HepG2 (cell line): Measurements from ENCODE around the gene PPEF2. TPM values are rescaled to one million over a fixed set of nuclear protein-coding genes. Genes with fewer than 3 reads are reported as not detected.

Experiments used
- ATAC-seq: fragments of 200-7000 bp; cut with Tn5 transposase; 3 replicates; pipeline ENCODE4 v1.9.1; 2020; ENCODE audit warnings: mild to moderate bottlenecking, moderate library complexity
- BruUV-seq: library from RNA; stranded (reverse); fragments of 400-500 nt; replicated peaks from 2 replicates; lab custom pipeline; 2021; lab: Mats Ljungman, UMichigan
- CTCF ChIA-PET: fragments of 300-600 bp; formaldehyde crosslinking; extraction: SDS; loops from one replicate; lab custom pipeline; 2021; ENCODE audit warnings: low total read pairs, inconsistent platforms, low intra/inter-chr PET ratio; lab: Yijun Ruan, JAX
- POLR2A ChIA-PET: fragments of 350-600 bp; sonication (Branson Sonifier 250); formaldehyde crosslinking; loops from one replicate; lab custom pipeline; 2020; ENCODE audit warnings: antibody characterized with exemption, inconsistent platforms; lab: Yijun Ruan, JAX
- DNase-seq: peaks from one replicate; pipeline ENCODE4 v3.0.0-alpha.2; 2015; ENCODE audit warnings: low spot score
- FAIRE-seq: peaks from 3 replicates; lab custom pipeline; 2011; peaks lifted over from hg19 to GRCh38; lab: Jason Lieb, UNC
- H2AFZ ChIP-seq: one replicate; pipeline ENCODE4 v1.6.1; 2011; ENCODE audit warnings: low read length, inconsistent platforms
- H3K27ac ChIP-seq: fragments of 300-600 bp; 3 replicates; pipeline ENCODE4 v1.8.0; 2011; ENCODE audit warnings: mixed run types, mild to moderate bottlenecking, mixed read lengths, low read length, inconsistent platforms; ENCODE audit not compliant: insufficient read depth; ENCODE audit errors: extremely low read length
- H3K27me3 ChIP-seq, 2 experiments: fragments of 200-600 bp in 1 of 2; 2 replicates in 1 of 2; 3 replicates in 1 of 2; pipeline versions ENCODE4 v1.6.0 to v1.8.0; 2011; ENCODE audit warnings: low read length in 2 of 2, mild to moderate bottlenecking in 2 of 2, moderate library complexity in 2 of 2, inconsistent platforms in 1 of 2; ENCODE audit not compliant: insufficient read depth in 2 of 2, control insufficient read depth in 1 of 2
- H3K36me3 ChIP-seq, 2 experiments: fragments of 200-600 bp in 1 of 2; replicated peaks in 1 of 2; 2 replicates in 1 of 2; 3 replicates in 1 of 2; pipeline versions ENCODE4 v1.5.1 to v1.8.0; 2011; ENCODE audit warnings: low read length in 2 of 2, inconsistent platforms in 1 of 2; ENCODE audit not compliant: insufficient read depth in 2 of 2, control insufficient read depth in 1 of 2
- H3K4me1 ChIP-seq: 2 replicates; pipeline ENCODE4 v1.5.1; 2012; ENCODE audit warnings: low read length, inconsistent platforms; ENCODE audit not compliant: insufficient read depth
- H3K4me2 ChIP-seq: 2 replicates; pipeline ENCODE4 v1.6.0; 2011; ENCODE audit warnings: low read depth, low read length, inconsistent platforms
- H3K4me3 ChIP-seq, 3 experiments: fragments of 200-600 bp in 1 of 3; sonication (generic), shearing (Covaris generic) in 1 of 3; replicated peaks in 1 of 3; 2 replicates each; pipeline ENCODE4 v1.5.1; 2011 to 2016; ENCODE audit warnings: low read length in 3 of 3, inconsistent platforms in 2 of 3, low read depth in 2 of 3, mild to moderate bottlenecking in 2 of 3, control low read depth in 1 of 3, mixed read lengths in 1 of 3; ENCODE audit not compliant: insufficient read depth in 1 of 3
- H3K79me2 ChIP-seq: one replicate; pipeline ENCODE4 v1.6.1; 2011; ENCODE audit warnings: low read length, inconsistent platforms; ENCODE audit not compliant: insufficient read depth
- H3K9ac ChIP-seq: 2 replicates; pipeline ENCODE4 v1.6.0; 2011; ENCODE audit warnings: mild to moderate bottlenecking, low read depth, low read length, inconsistent platforms; ENCODE audit not compliant: insufficient read depth
- H3K9me3 ChIP-seq: 2 replicates; pipeline ENCODE4 v1.5.1; 2012; ENCODE audit warnings: mild to moderate bottlenecking, low read length
- H4K20me1 ChIP-seq: 2 replicates; pipeline ENCODE4 v1.6.0; 2011; ENCODE audit warnings: inconsistent platforms, mild to moderate bottlenecking, low read length, moderate library complexity; ENCODE audit not compliant: insufficient read depth
- ADNP ChIP-seq: sonication (generic); formaldehyde crosslinking; IDR thresholded peaks from 2 replicates; pipeline ENCODE4 v1.4.0; 2020; ENCODE audit warnings: missing genetic modification reagents
- GPN1 ChIP-seq: sonication (generic); formaldehyde crosslinking; IDR thresholded peaks from 2 replicates; pipeline ENCODE4 v1.5.1; 2020; ENCODE audit warnings: missing genetic modification reagents, borderline replicate concordance
- MTERF4 ChIP-seq: sonication (generic); formaldehyde crosslinking; IDR thresholded peaks from 2 replicates; pipeline ENCODE4 v1.8.0; 2023; ENCODE audit warnings: mild to moderate bottlenecking, missing genetic modification reagents
- STAG1 ChIP-seq: sonication (generic); formaldehyde crosslinking; IDR thresholded peaks from 2 replicates; pipeline ENCODE4 v1.4.0; 2020; ENCODE audit warnings: missing genetic modification reagents
- SYNCRIP ChIP-seq: fragments of 200-400 bp; formaldehyde crosslinking; IDR thresholded peaks from 2 replicates; pipeline ENCODE4 v1.6.1; 2018; ENCODE audit warnings: mild to moderate bottlenecking, low read depth, low read length; ENCODE audit not compliant: insufficient read depth
- TARDBP ChIP-seq: sonication (generic); formaldehyde crosslinking; IDR thresholded peaks from 2 replicates; pipeline ENCODE4 v1.8.0; 2022; ENCODE audit warnings: mild to moderate bottlenecking, missing genetic modification reagents
- TRIM24 ChIP-seq: sonication (generic); formaldehyde crosslinking; IDR thresholded peaks from 2 replicates; pipeline ENCODE4 v1.8.0; 2022; ENCODE audit warnings: mild to moderate bottlenecking, missing genetic modification reagents
- ZFAT ChIP-seq: sonication (generic); formaldehyde crosslinking; conservative IDR thresholded peaks from 2 replicates; pipeline ENCODE4 v1.8.1; 2023; ENCODE audit warnings: missing genetic modification reagents, inconsistent platforms
- ZFP90 ChIP-seq: sonication (generic); formaldehyde crosslinking; IDR thresholded peaks from 2 replicates; pipeline ENCODE4 v1.8.0; 2022; ENCODE audit warnings: missing genetic modification reagents, mild to moderate bottlenecking, inconsistent platforms, borderline replicate concordance
- ZNF225 ChIP-seq: sonication (generic); formaldehyde crosslinking; IDR thresholded peaks from 2 replicates; pipeline ENCODE4 v1.4.0; 2020; ENCODE audit warnings: mild to moderate bottlenecking, missing genetic modification reagents
- ZNF235 ChIP-seq: sonication (generic); formaldehyde crosslinking; IDR thresholded peaks from 2 replicates; pipeline ENCODE4 v1.8.1; 2023; ENCODE audit warnings: mild to moderate bottlenecking, missing genetic modification reagents, borderline replicate concordance
- ZNF543 ChIP-seq: sonication (generic); formaldehyde crosslinking; IDR thresholded peaks from 2 replicates; pipeline ENCODE4 v1.4.0; 2020; ENCODE audit warnings: mild to moderate bottlenecking, missing genetic modification reagents
- WGBS: methylation state at CpG from one replicate; pipeline ENCODE4 v1.1.6; 2017; ENCODE audit warnings: low lambda C conversion rate; 5-methylcytosine and 5-hydroxymethylcytosine counted together
- in situ Hi-C: cut with HindIII; loops from 2 replicates; pipeline ENCODE4 v1.10.0; 2017; ENCODE audit warnings: low pct_unique_long_range_greater_than_20kb; ENCODE audit not compliant: extremely low pct_ligation_motif_present
- intact Hi-C: fragments of 100-400 bp; cut with micrococcal nuclease; formaldehyde crosslinking; loops from one replicate; pipeline ENCODE4 v1.10.0; 2022; ENCODE audit not compliant: unreplicated experiment
- polyA plus RNA-seq, 8 experiments: library from polyadenylated mRNA; depleted of rRNA in 3 of 8; stranded (reverse) in 7 of 8; unstranded in 1 of 8; fragments of >200 nt; fragmentation: Illumina TruSeq in 4 of 8; extraction: Trizol in 4 of 8; gene quantifications; 2 replicates each; pipeline versions ENCODE4 v1.2.1 to v1.2.3, GENCODE V29; 2011 to 2016; ENCODE audit warnings: low read depth in 4 of 8, missing spikeins in 1 of 8, mixed read lengths in 1 of 8; ENCODE audit not compliant: insufficient read depth in 1 of 8
- total RNA-seq, 5 experiments: library from RNA; depleted of rRNA; stranded (reverse); fragments of >200 nt; fragmentation: Illumina TruSeq; extraction: Trizol; gene quantifications; 2 replicates each; pipeline ENCODE4 v1.2.3, GENCODE V29; 2016; ENCODE audit warnings: low read depth in 1 of 5
- TF ChIP-seq, protein P1 (sequence below): IDR thresholded peaks from 2 replicates; pipeline ENCODE4 v1.6.1; 2016; ENCODE audit warnings: low read depth, missing genetic modification reagents, missing compliant biosample characterization
- TF ChIP-seq, protein P2 (sequence below): fragments of 450-650 bp; IDR thresholded peaks from 2 replicates; pipeline ENCODE4 v1.6.1; 2017
- TF ChIP-seq, protein P3 (sequence below): sonication (generic); formaldehyde crosslinking; IDR thresholded peaks from 2 replicates; pipeline ENCODE4 v1.5.1; 2020; ENCODE audit warnings: mild to moderate bottlenecking, moderate library complexity, missing genetic modification reagents

Gene PPEF2
- total and polyA plus RNA-seq, 2 of the 13 experiments (the other 11 are each of a cell fraction or from before 2014, with no cell fraction given) = 0.01 TPM; not detected in 1

DNA sequence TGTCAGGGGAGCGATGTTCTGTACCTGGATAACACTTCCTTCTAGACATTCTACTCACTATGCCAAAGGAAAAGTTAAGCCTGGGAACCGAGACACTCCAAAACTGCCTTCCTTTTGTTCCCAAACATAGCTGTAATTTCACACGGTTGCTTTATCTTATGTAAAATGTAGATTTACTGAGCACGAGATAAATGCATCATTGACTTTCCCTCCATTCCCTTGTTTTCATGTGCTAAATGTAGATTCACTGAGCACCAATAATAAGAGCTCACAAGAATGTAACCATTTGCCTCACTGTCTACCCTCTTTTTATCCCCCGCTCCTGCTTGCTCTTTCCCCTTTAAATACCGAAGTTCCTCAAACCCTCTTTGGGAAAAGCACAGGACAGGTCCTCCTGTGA, 10.7 kb upstream of the PPEF2 start:
- Histone ChIP-seq H2AFZ (no peak overlapping the region), H3K36me3 (0 out of 5 replicates have a peak, but pooled peaks cover 0 to 3% of the 10 kb centered on the region in 2 experiments), H4K20me1 (no peaks in the 10 kb centered on the region), H3K9me3 (peaks cover 13% of the 10 kb centered on the region), H3K79me2 (no peaks in the 10 kb centered on the region), H3K27me3 (no peaks in the 10 kb centered on the region), H3K27ac (no peak overlapping the region), H3K4me1 (no peaks in the 10 kb centered on the region), H3K9ac (no peak overlapping the region), H3K4me2 (no peak overlapping the region), H3K4me3 (no peak overlapping the region)
- in situ Hi-C loops (no loop called here), intact Hi-C loops (no loop called here)
- no peak for DNase-seq
- WGBS = 78% methylated on average over 6 of the region's 6 CpGs
- no peak for ATAC-seq
- no TSS peak for BruUV-seq
- ChIA-PET CTCF (no interaction called here), POLR2A (no interaction called here)
- no peak for FAIRE-seq
- no peak for TF ChIP-seq ZNF543
- TF ChIP-seq, protein P1, sequence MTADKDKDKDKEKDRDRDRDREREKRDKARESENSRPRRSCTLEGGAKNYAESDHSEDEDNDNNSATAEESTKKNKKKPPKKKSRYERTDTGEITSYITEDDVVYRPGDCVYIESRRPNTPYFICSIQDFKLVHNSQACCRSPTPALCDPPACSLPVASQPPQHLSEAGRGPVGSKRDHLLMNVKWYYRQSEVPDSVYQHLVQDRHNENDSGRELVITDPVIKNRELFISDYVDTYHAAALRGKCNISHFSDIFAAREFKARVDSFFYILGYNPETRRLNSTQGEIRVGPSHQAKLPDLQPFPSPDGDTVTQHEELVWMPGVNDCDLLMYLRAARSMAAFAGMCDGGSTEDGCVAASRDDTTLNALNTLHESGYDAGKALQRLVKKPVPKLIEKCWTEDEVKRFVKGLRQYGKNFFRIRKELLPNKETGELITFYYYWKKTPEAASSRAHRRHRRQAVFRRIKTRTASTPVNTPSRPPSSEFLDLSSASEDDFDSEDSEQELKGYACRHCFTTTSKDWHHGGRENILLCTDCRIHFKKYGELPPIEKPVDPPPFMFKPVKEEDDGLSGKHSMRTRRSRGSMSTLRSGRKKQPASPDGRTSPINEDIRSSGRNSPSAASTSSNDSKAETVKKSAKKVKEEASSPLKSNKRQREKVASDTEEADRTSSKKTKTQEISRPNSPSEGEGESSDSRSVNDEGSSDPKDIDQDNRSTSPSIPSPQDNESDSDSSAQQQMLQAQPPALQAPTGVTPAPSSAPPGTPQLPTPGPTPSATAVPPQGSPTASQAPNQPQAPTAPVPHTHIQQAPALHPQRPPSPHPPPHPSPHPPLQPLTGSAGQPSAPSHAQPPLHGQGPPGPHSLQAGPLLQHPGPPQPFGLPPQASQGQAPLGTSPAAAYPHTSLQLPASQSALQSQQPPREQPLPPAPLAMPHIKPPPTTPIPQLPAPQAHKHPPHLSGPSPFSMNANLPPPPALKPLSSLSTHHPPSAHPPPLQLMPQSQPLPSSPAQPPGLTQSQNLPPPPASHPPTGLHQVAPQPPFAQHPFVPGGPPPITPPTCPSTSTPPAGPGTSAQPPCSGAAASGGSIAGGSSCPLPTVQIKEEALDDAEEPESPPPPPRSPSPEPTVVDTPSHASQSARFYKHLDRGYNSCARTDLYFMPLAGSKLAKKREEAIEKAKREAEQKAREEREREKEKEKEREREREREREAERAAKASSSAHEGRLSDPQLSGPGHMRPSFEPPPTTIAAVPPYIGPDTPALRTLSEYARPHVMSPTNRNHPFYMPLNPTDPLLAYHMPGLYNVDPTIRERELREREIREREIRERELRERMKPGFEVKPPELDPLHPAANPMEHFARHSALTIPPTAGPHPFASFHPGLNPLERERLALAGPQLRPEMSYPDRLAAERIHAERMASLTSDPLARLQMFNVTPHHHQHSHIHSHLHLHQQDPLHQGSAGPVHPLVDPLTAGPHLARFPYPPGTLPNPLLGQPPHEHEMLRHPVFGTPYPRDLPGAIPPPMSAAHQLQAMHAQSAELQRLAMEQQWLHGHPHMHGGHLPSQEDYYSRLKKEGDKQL (CRISPR knock-in tag) = no peak
- no peak for TF ChIP-seq TARDBP (CRISPR knock-in tag)
- no peak for TF ChIP-seq ADNP (CRISPR knock-in tag)
- TF ChIP-seq ZNF225 (CRISPR knock-in tag) = no peak
- TF ChIP-seq ZFP90 (CRISPR knock-in tag) = no peak
- TF ChIP-seq, protein P2, sequence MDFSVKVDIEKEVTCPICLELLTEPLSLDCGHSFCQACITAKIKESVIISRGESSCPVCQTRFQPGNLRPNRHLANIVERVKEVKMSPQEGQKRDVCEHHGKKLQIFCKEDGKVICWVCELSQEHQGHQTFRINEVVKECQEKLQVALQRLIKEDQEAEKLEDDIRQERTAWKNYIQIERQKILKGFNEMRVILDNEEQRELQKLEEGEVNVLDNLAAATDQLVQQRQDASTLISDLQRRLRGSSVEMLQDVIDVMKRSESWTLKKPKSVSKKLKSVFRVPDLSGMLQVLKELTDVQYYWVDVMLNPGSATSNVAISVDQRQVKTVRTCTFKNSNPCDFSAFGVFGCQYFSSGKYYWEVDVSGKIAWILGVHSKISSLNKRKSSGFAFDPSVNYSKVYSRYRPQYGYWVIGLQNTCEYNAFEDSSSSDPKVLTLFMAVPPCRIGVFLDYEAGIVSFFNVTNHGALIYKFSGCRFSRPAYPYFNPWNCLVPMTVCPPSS = no peak
- no peak for TF ChIP-seq MTERF4
- TF ChIP-seq STAG1 (CRISPR knock-in tag) = no peak
- no peak for TF ChIP-seq TRIM24
- TF ChIP-seq GPN1 (CRISPR knock-in tag) = no peak
- no peak for TF ChIP-seq ZNF235
- no peak for TF ChIP-seq SYNCRIP
- no peak for TF ChIP-seq ZFAT (CRISPR knock-in tag)
- TF ChIP-seq, protein P3, sequence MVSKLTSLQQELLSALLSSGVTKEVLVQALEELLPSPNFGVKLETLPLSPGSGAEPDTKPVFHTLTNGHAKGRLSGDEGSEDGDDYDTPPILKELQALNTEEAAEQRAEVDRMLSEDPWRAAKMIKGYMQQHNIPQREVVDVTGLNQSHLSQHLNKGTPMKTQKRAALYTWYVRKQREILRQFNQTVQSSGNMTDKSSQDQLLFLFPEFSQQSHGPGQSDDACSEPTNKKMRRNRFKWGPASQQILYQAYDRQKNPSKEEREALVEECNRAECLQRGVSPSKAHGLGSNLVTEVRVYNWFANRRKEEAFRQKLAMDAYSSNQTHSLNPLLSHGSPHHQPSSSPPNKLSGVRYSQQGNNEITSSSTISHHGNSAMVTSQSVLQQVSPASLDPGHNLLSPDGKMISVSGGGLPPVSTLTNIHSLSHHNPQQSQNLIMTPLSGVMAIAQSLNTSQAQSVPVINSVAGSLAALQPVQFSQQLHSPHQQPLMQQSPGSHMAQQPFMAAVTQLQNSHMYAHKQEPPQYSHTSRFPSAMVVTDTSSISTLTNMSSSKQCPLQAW = no peak
